ENCODE measurements around the gene ATP6V1C2.

- TF ChIP-seq YY1 (IDR thresholded peaks at IDR 0.05; ENCODE audit: borderline replicate concordance in 1 of 3, control insufficient read depth in 1 of 3, extremely low read depth in 1 of 3, insufficient read depth in 3 of 3, insufficient read length in 1 of 3, insufficient replicate concordance in 2 of 3, low read depth in 1 of 3, low read length in 2 of 3) (no peak), MAX (CRISPR knock-in tag; IDR thresholded peaks at IDR 0.05) (no peak), ZZZ3 (IDR thresholded peaks at IDR 0.05) (no peak), ZFP36 (IDR thresholded peaks at IDR 0.05; ENCODE audit: low read depth, low read length, partially characterized antibody) (no peak), HMGXB4 (CRISPR knock-in tag; IDR thresholded peaks at IDR 0.05) (no peak), CEBPB (tag; IDR thresholded peaks at IDR 0.05) (no peak), ZNF274 (IDR thresholded peaks at IDR 0.05; ENCODE audit: borderline replicate concordance, low read depth, low read length) (no peak), ZNF561 (CRISPR knock-in tag; conservative IDR thresholded peaks at IDR 0.05) (no peak), CREB1 (IDR thresholded peaks at IDR 0.05) (no peak), CREB1 (CRISPR knock-in tag; IDR thresholded peaks at IDR 0.05) (no peak), SLC30A9 (CRISPR knock-in tag; IDR thresholded peaks at IDR 0.05) (no peak), EGR1 (conservative IDR thresholded peaks at IDR 0.05) (no peak)
Observed at GRCh38 chr2:10796703-10797102, 75.3 kb downstream of the ATP6V1C2 start.

Measured in K562 (cell line).